Endothelial cell of umbilical vein (primary cell): Measurements from ENCODE around the gene PXYLP1. TPM values are rescaled to one million over a fixed set of nuclear protein-coding genes. Genes with fewer than 3 reads are reported as not detected.
A peak's percentile ranks its signal among the peaks of the same experiment; 100 is the strongest.

Experiments used
- BruUV-seq: library from RNA; stranded (reverse); fragments of 400-500 nt; replicated peaks from 2 replicates; lab custom pipeline; 2021; lab: Mats Ljungman, UMichigan
- CTCF ChIA-PET: fragments of 300-600, 350-600 bp; sonication (Branson Sonifier 250); formaldehyde crosslinking; loops from one replicate; lab custom pipeline; 2021; ENCODE audit warnings: antibody characterized with exemption, inconsistent platforms; lab: Charles Lee
- POLR2A ChIA-PET: fragments of 300-600, 350-600 bp; sonication (Branson Sonifier 250); formaldehyde crosslinking; loops from one replicate; lab custom pipeline; 2021; ENCODE audit warnings: antibody characterized with exemption, inconsistent platforms; lab: Charles Lee
- DNase-seq: peaks from one replicate; pipeline ENCODE4 v3.0.0-alpha.2; 2011; ENCODE audit warnings: low read depth, low spot score
- FAIRE-seq: peaks from 2 replicates; lab custom pipeline; 2011; peaks lifted over from hg19 to GRCh38; lab: Jason Lieb, UNC
- H2AFZ ChIP-seq: 2 replicates; pipeline ENCODE4 v1.6.0; 2012; ENCODE audit warnings: low read depth, low read length, control low read depth, inconsistent platforms
- H3K27ac ChIP-seq: 2 replicates; pipeline ENCODE4 v1.5.1; 2011; ENCODE audit warnings: low read depth, mild to moderate bottlenecking, control low read depth, low read length, moderate library complexity; ENCODE audit not compliant: insufficient read depth
- H3K27me3 ChIP-seq, 2 experiments: 2 replicates each; pipeline versions ENCODE4 v1.6.0 to v1.6.1; 2011; ENCODE audit warnings: low read length in 2 of 2, mixed read lengths in 1 of 2; ENCODE audit not compliant: control insufficient read depth in 2 of 2, insufficient read depth in 2 of 2
- H3K36me3 ChIP-seq, 2 experiments: 2 replicates in 1 of 2; 3 replicates in 1 of 2; pipeline ENCODE4 v1.5.1; 2011; ENCODE audit warnings: low read length in 2 of 2, mild to moderate bottlenecking in 1 of 2, moderate library complexity in 1 of 2; ENCODE audit not compliant: control insufficient read depth in 2 of 2, insufficient read depth in 2 of 2; ENCODE audit errors: extremely low read depth in 1 of 2
- H3K4me1 ChIP-seq: 3 replicates; pipeline ENCODE4 v1.5.1; 2011; ENCODE audit warnings: mild to moderate bottlenecking, low read length; ENCODE audit not compliant: control insufficient read depth, insufficient read depth; ENCODE audit errors: extremely low read depth
- H3K4me2 ChIP-seq: 2 replicates; pipeline ENCODE4 v1.6.1; 2011; ENCODE audit warnings: low read length, control low read depth, mixed read lengths; ENCODE audit not compliant: insufficient read depth
- H3K4me3 ChIP-seq, 3 experiments: fragments of 200-600 bp in 1 of 3; sonication (generic), shearing (Covaris generic) in 1 of 3; replicated peaks in 1 of 3; 2 replicates each; pipeline ENCODE4 v1.5.1; 2011 to 2016; ENCODE audit warnings: control low read depth in 3 of 3, low read length in 3 of 3, mild to moderate bottlenecking in 2 of 3, inconsistent platforms in 1 of 3, low read depth in 1 of 3, moderate library complexity in 1 of 3; ENCODE audit not compliant: insufficient read depth in 1 of 3
- H3K79me2 ChIP-seq: 2 replicates; pipeline ENCODE4 v1.6.0; 2012; ENCODE audit warnings: low read length, inconsistent platforms; ENCODE audit not compliant: control insufficient read depth, insufficient read depth
- H3K9ac ChIP-seq: replicated peaks from 2 replicates; pipeline ENCODE3; 2011; ENCODE audit warnings: low read length, control low read depth; ENCODE audit not compliant: insufficient read depth; ENCODE audit errors: extremely low read depth
- H3K9me1 ChIP-seq: replicated peaks from 3 replicates; pipeline ENCODE4 v1.6.0; 2011; ENCODE audit warnings: mild to moderate bottlenecking, low read length; ENCODE audit not compliant: control insufficient read depth, insufficient read depth; ENCODE audit errors: extremely low read depth
- H3K9me3 ChIP-seq: replicated peaks from 2 replicates; pipeline ENCODE4 v1.5.1; 2012; ENCODE audit warnings: low read length, inconsistent platforms; ENCODE audit not compliant: control insufficient read depth, insufficient read depth
- H4K20me1 ChIP-seq: replicated peaks from 2 replicates; pipeline ENCODE3; 2011; ENCODE audit warnings: mild to moderate bottlenecking, low read length; ENCODE audit not compliant: control insufficient read depth, insufficient read depth; ENCODE audit errors: extremely low read depth
- CTCF ChIP-seq, 2 donors: IDR thresholded peaks; 1 replicate in 1 of 2; 2 replicates in 1 of 2; pipeline ENCODE4 v1.5.1; 2011; ENCODE audit warnings: low read length in 2 of 2, mild to moderate bottlenecking in 2 of 2, moderate library complexity in 2 of 2, control low read depth in 1 of 2, inconsistent platforms in 1 of 2, low read depth in 1 of 2; ENCODE audit not compliant: insufficient read depth in 1 of 2; ENCODE audit errors: extremely low read depth in 1 of 2
- EZH2 ChIP-seq: IDR thresholded peaks from 2 replicates; pipeline ENCODE4 v1.6.1; 2012; ENCODE audit warnings: borderline replicate concordance, low read depth, mild to moderate bottlenecking, moderate library complexity, low read length, inconsistent platforms; ENCODE audit not compliant: severe bottlenecking
- FOS ChIP-seq: IDR thresholded peaks from 2 replicates; pipeline ENCODE4 v1.6.1; 2011; ENCODE audit warnings: mild to moderate bottlenecking, low read length, moderate library complexity, borderline replicate concordance; ENCODE audit not compliant: insufficient read depth
- GATA2 ChIP-seq: IDR thresholded peaks from 2 replicates; pipeline ENCODE4 v1.7.0; 2011; ENCODE audit warnings: low read depth, mild to moderate bottlenecking, moderate library complexity, mixed read lengths, low read length; ENCODE audit not compliant: insufficient read length, insufficient read depth
- JUN ChIP-seq: IDR thresholded peaks from 2 replicates; pipeline ENCODE4 v1.6.1; 2011; ENCODE audit warnings: borderline replicate concordance, low read depth; ENCODE audit not compliant: insufficient read length, insufficient read depth
- MAX ChIP-seq: IDR thresholded peaks from 2 replicates; pipeline ENCODE4 v1.6.1; 2011; ENCODE audit not compliant: insufficient read depth, insufficient read length
- MYC ChIP-seq: IDR thresholded peaks from one replicate; pipeline ENCODE4 v1.6.1; 2011; ENCODE audit warnings: mild to moderate bottlenecking, low read depth, low read length
- POLR2A ChIP-seq: IDR thresholded peaks from 2 replicates; pipeline ENCODE4 v1.6.1; 2012; ENCODE audit warnings: low read depth, mild to moderate bottlenecking, control low read depth, low read length
- POLR2AphosphoS5 ChIP-seq: IDR thresholded peaks from 2 replicates; pipeline ENCODE4 v1.6.1; 2012; ENCODE audit warnings: low read depth, mild to moderate bottlenecking, control low read depth, low read length, moderate library complexity; ENCODE audit not compliant: insufficient read depth
- dilution Hi-C: fragments of 300-500 bp; cut with MboI; formaldehyde crosslinking; loops from one replicate; pipeline ENCODE4 v1.15.0; 2019; ENCODE audit warnings: low sequenced_read_pairs; ENCODE audit not compliant: extremely low pct_ligation_motif_present
- intact Hi-C: fragments of 100-400 bp; cut with micrococcal nuclease; formaldehyde crosslinking; loops from one replicate; pipeline ENCODE4 v1.10.0; 2022
- polyA plus RNA-seq, 4 experiments: library from polyadenylated mRNA; depleted of rRNA in 3 of 4; stranded (reverse) in 3 of 4; unstranded in 1 of 4; fragments of >200 nt; gene quantifications; 2 replicates each; pipeline versions ENCODE4 v1.2.1 to v1.2.3, GENCODE V29; 2011 to 2012; ENCODE audit warnings: missing spikeins in 1 of 4
- total RNA-seq: library from RNA; stranded (reverse); gene quantifications from 2 replicates; pipeline ENCODE4 v1.2.3, GENCODE V29; 2021

The PXYLP1 gene
- total and polyA plus RNA-seq, 2 donors (not counting 3 experiments of a cell fraction or from before 2014, with no cell fraction given), result 0.84 to 1.7 TPM

- POLR2A ChIA-PET, result no interaction called here
- CTCF ChIA-PET, result interaction anchor here (0.7 to 2.8 kb wide), 3 partner anchors 11 to 129 kb away, joined by 3 to 9 read pairs (median 4); no protein-coding TSS in a partner anchor
- Histone ChIP-seq H3K4me2 (peak overlapping the region; percentile 24), H3K4me1 (peaks cover 22% of the 10 kb centered on the region), H4K20me1 (no peaks in the 10 kb centered on the region), H3K27me3 (no peaks in the 10 kb centered on the region), H3K4me3 (no peak overlapping the region), H3K9ac (no peak overlapping the region), H3K36me3 (no peaks in the 10 kb centered on the region), H3K79me2 (no peaks in the 10 kb centered on the region), H3K9me1 (no peaks in the 10 kb centered on the region), H2AFZ (no peak overlapping the region), H3K27ac (no peak overlapping the region), H3K9me3 (no peaks in the 10 kb centered on the region)
- FAIRE-seq (no peak), DNase-seq (no peak)
- dilution Hi-C loops (no loop called here), intact Hi-C loops (no loop called here)
- BruUV-seq, result no TSS peak
- TF ChIP-seq EZH2 (no peak), MYC (no peak), JUN (no peak), POLR2AphosphoS5 (no peak), CTCF (IDR thresholded peaks at IDR 0.05; ENCODE audit: extremely low read depth in 1 of 2, insufficient read depth in 1 of 2, low read depth in 1 of 2, low read length in 2 of 2) (no peak), MAX (no peak), POLR2A (no peak), FOS (no peak), GATA2 (no peak)
These were observed 94.5 kb downstream of the PXYLP1 start for GRCh38 chr3:141326123-141326522.
